Measurements from ENCODE around the gene HS1BP3. TPM values are rescaled to one million over a fixed set of nuclear protein-coding genes. Genes with fewer than 3 reads are reported as not detected.
A peak's percentile ranks its signal among the peaks of the same experiment; 100 is the strongest.

HS1BP3 gene
- total and polyA plus RNA-seq, 2 of the 13 experiments (the other 11 are each of a cell fraction or from before 2014, with no cell fraction given) = 15.2 to 22.0 TPM

GRCh38 chr2:20667531-20668401, 16.9 kb upstream of the HS1BP3 start (continued):
- TF ChIP-seq FOXP4 (CRISPR knock-in tag; IDR thresholded peaks at IDR 0.05) (peak; percentile 19), ZNF441 (CRISPR knock-in tag; IDR thresholded peaks at IDR 0.05; ENCODE audit: borderline replicate concordance) (no peak; the same call in 1 of the 2 replicates), MAZ (IDR thresholded peaks at IDR 0.05; ENCODE audit: borderline replicate concordance, low read depth, low read length) (no peak), MAZ (CRISPR knock-in tag; IDR thresholded peaks at IDR 0.05; ENCODE audit: low read depth) (peak; percentile 49; the same call in 1 of the 2 replicates), LCORL (IDR thresholded peaks at IDR 0.05) (no peak), LCORL (CRISPR knock-in tag; IDR thresholded peaks at IDR 0.05) (no peak; the same call in 1 of the 2 replicates), HMGA1 (CRISPR knock-in tag; conservative IDR thresholded peaks at IDR 0.05) (no peak), RXRA (CRISPR knock-in tag; IDR thresholded peaks at IDR 0.05) (peak; percentile 36; the same call in 1 of the 2 replicates), TFDP2 (CRISPR knock-in tag; IDR thresholded peaks at IDR 0.05) (peak; percentile 28; the same call in 1 of the 2 replicates), ZNF777 (CRISPR knock-in tag; IDR thresholded peaks at IDR 0.05) (peak; percentile 85; the same call in 1 of the 2 replicates), ZSCAN25 (CRISPR knock-in tag; IDR thresholded peaks at IDR 0.05) (peak; percentile 60; the same call in 1 of the 2 replicates), ZNF430 (CRISPR knock-in tag; IDR thresholded peaks at IDR 0.05) (peak; percentile 79), MAX (IDR thresholded peaks at IDR 0.05) (peak; percentile 77), HIC2 (CRISPR knock-in tag; IDR thresholded peaks at IDR 0.05; ENCODE audit: low read depth) (no peak), SP2 (CRISPR knock-in tag; IDR thresholded peaks at IDR 0.05) (no peak), HNRNPL (IDR thresholded peaks at IDR 0.05; ENCODE audit: low read depth, low read length) (0 out of 2 replicates have a peak, but pooled peaks have one; percentile 41), AGO1 (IDR thresholded peaks at IDR 0.05; ENCODE audit: low read depth, low read length, poor library complexity, severe bottlenecking) (peak; percentile 14), ZMYM4 (CRISPR knock-in tag; IDR thresholded peaks at IDR 0.05) (peak; percentile 66), ZNF230 (CRISPR knock-in tag; IDR thresholded peaks at IDR 0.05) (0 out of 2 replicates have a peak, but pooled peaks have one; percentile 40), FOSL2 (CRISPR knock-in tag; IDR thresholded peaks at IDR 0.05) (no peak), ZNF639 (CRISPR knock-in tag; conservative IDR thresholded peaks at IDR 0.05) (0 out of 2 replicates have a peak, but pooled peaks have one; percentile 29), CBFB (CRISPR knock-in tag; IDR thresholded peaks at IDR 0.05) (no peak; the same call in 1 of the 2 replicates)

Data from HepG2 (cell line).